ENCODE data around the gene HECTD4. TPM values are rescaled to one million over a fixed set of nuclear protein-coding genes. Genes with fewer than 3 reads are reported as not detected.

HECTD4 gene
- total and polyA plus RNA-seq, 9 donors, result 25.5 to 73.1 (median 45.1) TPM

GRCh38 chr12:112285600-112286401 lies 96.4 kb downstream of the HECTD4 start:
- H3K4me3 ChIP-seq (ENCODE audit: low read length), result no peak overlapping the region
- H3K4me1 ChIP-seq (ENCODE audit: control insufficient read depth, insufficient read depth, low read length), result peaks cover 12% of the 10 kb centered on the region
- peaks cover 6% of the 10 kb centered on the region for H3K36me3 ChIP-seq (ENCODE audit: control insufficient read depth, insufficient read depth, low read length)
- no peak for DNase-seq
- H3K9me3 ChIP-seq (replicated peaks; ENCODE audit: control insufficient read depth, low read depth, low read length), result peaks cover 5% of the 10 kb centered on the region
- 83% methylated on average over 4 of the region's 5 CpGs for WGBS (ENCODE audit: insufficient coverage)
- no peak overlapping the region for H3K27ac ChIP-seq (ENCODE audit: low read length)
- H3K27me3 ChIP-seq (ENCODE audit: control insufficient read depth, insufficient read depth, low read length), result no peaks in the 10 kb centered on the region

- Histone ChIP-seq H3K27ac (ENCODE audit: low read length) (peak overlapping the region; percentile 39), H3K4me3 (ENCODE audit: low read length) (no peak overlapping the region), H3K27me3 (ENCODE audit: control insufficient read depth, insufficient read depth, low read length) (no peaks in the 10 kb centered on the region), H3K4me1 (ENCODE audit: control insufficient read depth, insufficient read depth, low read length) (peaks cover 12% of the 10 kb centered on the region), H3K36me3 (ENCODE audit: control insufficient read depth, insufficient read depth, low read length) (peaks cover 2% of the 10 kb centered on the region), H3K9me3 (replicated peaks; ENCODE audit: control insufficient read depth, low read depth, low read length) (peaks cover 1% of the 10 kb centered on the region)
- DNase-seq, result peak; percentile 61
- WGBS (ENCODE audit: insufficient coverage), result no CpG with 5 or more reads among the region's 2 CpGs
Measured at GRCh38 chr12:112283546-112283945, 98.7 kb downstream of the HECTD4 start.

GRCh38 chr12:112282920-112283319 lies 99.3 kb downstream of the HECTD4 start:
- Histone ChIP-seq H3K4me3 (ENCODE audit: low read length) (no peak overlapping the region), H3K27ac (ENCODE audit: low read length) (peak overlapping the region; percentile 23), H3K27me3 (ENCODE audit: control insufficient read depth, insufficient read depth, low read length) (no peaks in the 10 kb centered on the region), H3K36me3 (ENCODE audit: control insufficient read depth, insufficient read depth, low read length) (no peaks in the 10 kb centered on the region), H3K9me3 (replicated peaks; ENCODE audit: control insufficient read depth, low read depth, low read length) (no peaks in the 10 kb centered on the region), H3K4me1 (ENCODE audit: control insufficient read depth, insufficient read depth, low read length) (peaks cover 12% of the 10 kb centered on the region)
- peak; percentile 13 for DNase-seq
- WGBS (ENCODE audit: insufficient coverage), result 92% methylated on average over 3 of the region's 8 CpGs

- H3K4me3 ChIP-seq (ENCODE audit: low read length), result no peak overlapping the region
- 92% methylated on average over 2 of the region's 3 CpGs for WGBS (ENCODE audit: insufficient coverage)
- peaks cover 17% of the 10 kb centered on the region for H3K36me3 ChIP-seq (ENCODE audit: control insufficient read depth, insufficient read depth, low read length)
Measured at GRCh38 chr12:112275836-112276235, 106.4 kb downstream of the HECTD4 start.

GRCh38 chr12:112275207-112275606 lies 107.0 kb downstream of the HECTD4 start:
- Histone ChIP-seq H3K9me3 (replicated peaks; ENCODE audit: control insufficient read depth, low read depth, low read length) (no peaks in the 10 kb centered on the region), H3K27me3 (ENCODE audit: control insufficient read depth, insufficient read depth, low read length) (no peaks in the 10 kb centered on the region), H3K4me3 (ENCODE audit: low read length) (no peak overlapping the region), H3K4me1 (ENCODE audit: control insufficient read depth, insufficient read depth, low read length) (no peaks in the 10 kb centered on the region), H3K36me3 (ENCODE audit: control insufficient read depth, insufficient read depth, low read length) (peaks cover 21% of the 10 kb centered on the region), H3K27ac (ENCODE audit: low read length) (no peak overlapping the region)
- no CpG with 5 or more reads among the region's 2 CpGs for WGBS (ENCODE audit: insufficient coverage)
- DNase-seq, result no peak

More at GRCh38 chr12:112275836-112276235, 106.4 kb downstream of the HECTD4 start:
- DNase-seq, result no peak
- Histone ChIP-seq H3K4me1 (ENCODE audit: control insufficient read depth, insufficient read depth, low read length) (no peaks in the 10 kb centered on the region), H3K27ac (ENCODE audit: low read length) (no peak overlapping the region), H3K27me3 (ENCODE audit: control insufficient read depth, insufficient read depth, low read length) (no peaks in the 10 kb centered on the region), H3K9me3 (replicated peaks; ENCODE audit: control insufficient read depth, low read depth, low read length) (no peaks in the 10 kb centered on the region)

GRCh38 chr12:112270673-112271072 lies 111.6 kb downstream of the HECTD4 start:
- no peak overlapping the region for H3K4me3 ChIP-seq (ENCODE audit: low read length)
- DNase-seq, result no peak
- no CpG with 5 or more reads among the region's 1 CpG for WGBS (ENCODE audit: insufficient coverage)
- H3K9me3 ChIP-seq (replicated peaks; ENCODE audit: control insufficient read depth, low read depth, low read length), result no peaks in the 10 kb centered on the region
- no peaks in the 10 kb centered on the region for H3K4me1 ChIP-seq (ENCODE audit: control insufficient read depth, insufficient read depth, low read length)
- no peak overlapping the region for H3K27ac ChIP-seq (ENCODE audit: low read length)
- H3K36me3 ChIP-seq (ENCODE audit: control insufficient read depth, insufficient read depth, low read length), result peaks cover 42% of the 10 kb centered on the region
- no peaks in the 10 kb centered on the region for H3K27me3 ChIP-seq (ENCODE audit: control insufficient read depth, insufficient read depth, low read length)

- Histone ChIP-seq H3K27ac (ENCODE audit: low read length) (no peak overlapping the region), H3K36me3 (ENCODE audit: control insufficient read depth, insufficient read depth, low read length) (peaks cover 31% of the 10 kb centered on the region), H3K27me3 (ENCODE audit: control insufficient read depth, insufficient read depth, low read length) (no peaks in the 10 kb centered on the region), H3K4me1 (ENCODE audit: control insufficient read depth, insufficient read depth, low read length) (no peaks in the 10 kb centered on the region), H3K9me3 (replicated peaks; ENCODE audit: control insufficient read depth, low read depth, low read length) (no peaks in the 10 kb centered on the region), H3K4me3 (ENCODE audit: low read length) (no peak overlapping the region)
- no peak for DNase-seq
- 100% methylated on average over 1 of the region's 2 CpGs for WGBS (ENCODE audit: insufficient coverage)
Measured at GRCh38 chr12:112266473-112266872, 115.8 kb downstream of the HECTD4 start.

- Histone ChIP-seq H3K4me1 (ENCODE audit: control insufficient read depth, insufficient read depth, low read length) (no peaks in the 10 kb centered on the region), H3K36me3 (ENCODE audit: control insufficient read depth, insufficient read depth, low read length) (peaks cover 17% of the 10 kb centered on the region), H3K27ac (ENCODE audit: low read length) (no peak overlapping the region), H3K9me3 (replicated peaks; ENCODE audit: control insufficient read depth, low read depth, low read length) (no peaks in the 10 kb centered on the region), H3K4me3 (ENCODE audit: low read length) (no peak overlapping the region), H3K27me3 (ENCODE audit: control insufficient read depth, insufficient read depth, low read length) (no peaks in the 10 kb centered on the region)
- DNase-seq, result peak; percentile 11
- no CpG with 5 or more reads among the region's 3 CpGs for WGBS (ENCODE audit: insufficient coverage)
Measured at GRCh38 chr12:112261559-112261958, 120.7 kb downstream of the HECTD4 start.

- peaks cover 29% of the 10 kb centered on the region for H3K36me3 ChIP-seq (ENCODE audit: control insufficient read depth, insufficient read depth, low read length)
Measured at GRCh38 chr12:112258926-112259325, 123.3 kb downstream of the HECTD4 start.

GRCh38 chr12:112256780-112257179 lies 125.5 kb downstream of the HECTD4 start:
- Histone ChIP-seq H3K4me1 (ENCODE audit: control insufficient read depth, insufficient read depth, low read length) (no peaks in the 10 kb centered on the region), H3K9me3 (replicated peaks; ENCODE audit: control insufficient read depth, low read depth, low read length) (no peaks in the 10 kb centered on the region), H3K27me3 (ENCODE audit: control insufficient read depth, insufficient read depth, low read length) (no peaks in the 10 kb centered on the region), H3K4me3 (ENCODE audit: low read length) (no peak overlapping the region), H3K27ac (ENCODE audit: low read length) (no peak overlapping the region), H3K36me3 (ENCODE audit: control insufficient read depth, insufficient read depth, low read length) (peaks cover 47% of the 10 kb centered on the region)
- WGBS (ENCODE audit: insufficient coverage), result no CpG with 5 or more reads among the region's 3 CpGs
- no peak for DNase-seq

More at GRCh38 chr12:112258926-112259325, 123.3 kb downstream of the HECTD4 start:
- DNase-seq, result no peak
- no peak overlapping the region for H3K27ac ChIP-seq (ENCODE audit: low read length)
- H3K4me3 ChIP-seq (ENCODE audit: low read length), result no peak overlapping the region
- H3K4me1 ChIP-seq (ENCODE audit: control insufficient read depth, insufficient read depth, low read length), result no peaks in the 10 kb centered on the region
- H3K9me3 ChIP-seq (replicated peaks; ENCODE audit: control insufficient read depth, low read depth, low read length), result no peaks in the 10 kb centered on the region
- H3K27me3 ChIP-seq (ENCODE audit: control insufficient read depth, insufficient read depth, low read length), result no peaks in the 10 kb centered on the region
- WGBS (ENCODE audit: insufficient coverage), result 100% methylated on average over 1 of the region's 1 CpG

All from muscle of leg (tissue), 11 donors.